T follicular helper cell (primary cell): ENCODE measurements around the gene CLDN7.

Source experiments
- DNase-seq: peaks from one replicate; pipeline ENCODE4 v3.0.0-alpha.2; 2020; ENCODE audit warnings: low read depth
- total RNA-seq, 2 experiments: gene quantifications; one replicate each; lab custom pipeline; 2026; lab: John Stamatoyannopoulos, UW

CLDN7 gene, protein sequence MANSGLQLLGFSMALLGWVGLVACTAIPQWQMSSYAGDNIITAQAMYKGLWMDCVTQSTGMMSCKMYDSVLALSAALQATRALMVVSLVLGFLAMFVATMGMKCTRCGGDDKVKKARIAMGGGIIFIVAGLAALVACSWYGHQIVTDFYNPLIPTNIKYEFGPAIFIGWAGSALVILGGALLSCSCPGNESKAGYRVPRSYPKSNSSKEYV
- 0.26 to 0.30 reads per million in 2 experiments for total RNA-seq

DNA sequence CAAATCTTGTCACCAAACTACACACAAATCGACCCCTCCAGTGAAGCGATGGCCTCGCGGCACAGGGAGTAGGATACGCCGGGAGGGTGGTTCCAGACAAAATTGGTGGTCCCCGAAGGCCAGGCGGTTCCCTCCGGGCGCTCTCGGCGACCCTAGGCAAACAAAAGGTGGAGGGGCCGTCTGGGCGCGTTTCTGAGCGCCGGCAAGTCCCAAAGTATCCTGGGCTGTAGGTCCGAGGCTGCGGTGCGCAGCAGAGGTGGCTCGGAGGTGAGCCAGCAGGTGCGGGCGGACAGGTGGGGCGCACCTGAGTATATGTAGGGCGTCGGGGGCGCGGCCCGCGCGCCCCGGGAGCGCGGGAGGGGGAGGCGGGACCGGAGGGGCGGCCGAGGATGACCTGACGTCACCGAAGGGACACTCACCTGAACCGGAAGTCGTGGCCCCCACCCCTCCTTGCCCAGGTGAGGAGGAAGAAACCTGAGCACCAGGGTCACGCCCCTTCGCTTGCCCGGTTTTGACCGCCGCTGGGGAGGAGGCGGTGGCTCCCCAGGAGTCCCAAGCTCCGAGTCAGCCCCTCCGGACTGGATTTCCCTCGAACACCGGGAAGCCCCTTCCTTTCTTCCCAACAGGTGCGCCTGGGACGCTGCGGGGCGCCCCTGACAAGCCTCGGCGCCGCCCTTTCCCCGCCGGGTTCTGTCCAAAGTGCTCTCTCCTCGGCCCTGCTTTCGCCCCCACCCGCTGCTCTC is at the start of gene CLDN7:
TSS of gene CLDN7 (minus strand) at position 287 of the 743 bp plus-strand sequence. CDS start 435 bp downstream, outside the sequence.
- DNase-seq: no peak

DNA sequence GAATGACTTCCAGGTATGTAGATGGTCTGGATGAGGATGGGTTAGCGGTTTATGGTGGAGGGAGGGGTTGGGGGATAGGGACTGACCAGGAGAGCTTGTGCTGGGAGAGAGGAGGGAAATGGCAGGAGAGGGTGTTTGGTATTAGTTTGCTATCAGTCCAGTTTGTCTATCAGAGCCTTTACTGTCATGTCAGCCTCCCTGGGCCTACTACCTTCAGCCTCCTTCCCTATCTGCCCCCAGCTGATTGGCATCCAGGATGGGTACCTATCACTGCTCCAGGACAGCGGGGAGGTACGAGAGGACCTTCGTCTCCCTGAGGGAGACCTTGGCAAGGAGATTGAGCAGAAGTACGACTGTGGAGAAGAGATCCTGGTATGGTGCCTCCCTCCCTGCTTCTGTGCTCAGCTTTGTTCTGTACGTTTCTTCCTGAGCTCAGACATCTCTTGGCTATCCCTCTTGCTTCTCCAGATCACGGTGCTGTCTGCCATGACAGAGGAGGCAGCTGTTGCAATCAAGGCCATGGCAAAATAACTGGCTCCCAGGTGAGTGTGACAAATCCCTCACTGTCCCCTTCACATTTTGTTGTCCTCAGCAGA is 48.9 kb upstream of the CLDN7 start:
- DNase-seq: no peak

DNA sequence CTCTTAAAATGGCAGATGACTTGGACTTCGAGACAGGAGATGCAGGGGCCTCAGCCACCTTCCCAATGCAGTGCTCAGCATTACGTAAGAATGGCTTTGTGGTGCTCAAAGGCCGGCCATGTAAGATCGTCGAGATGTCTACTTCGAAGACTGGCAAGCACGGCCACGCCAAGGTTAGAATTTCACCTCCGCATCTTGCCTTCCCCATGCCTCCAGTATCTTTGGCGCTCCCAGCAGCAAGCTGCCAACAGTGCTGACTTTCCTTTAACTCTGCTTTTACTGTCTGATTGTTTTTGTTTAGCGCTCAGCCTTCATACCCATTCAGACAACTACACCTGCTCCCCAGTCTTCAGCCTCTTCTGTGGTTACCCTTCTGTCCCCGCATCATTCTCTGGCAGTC is 47.4 kb upstream of the CLDN7 start:
- no peak for DNase-seq

DNA sequence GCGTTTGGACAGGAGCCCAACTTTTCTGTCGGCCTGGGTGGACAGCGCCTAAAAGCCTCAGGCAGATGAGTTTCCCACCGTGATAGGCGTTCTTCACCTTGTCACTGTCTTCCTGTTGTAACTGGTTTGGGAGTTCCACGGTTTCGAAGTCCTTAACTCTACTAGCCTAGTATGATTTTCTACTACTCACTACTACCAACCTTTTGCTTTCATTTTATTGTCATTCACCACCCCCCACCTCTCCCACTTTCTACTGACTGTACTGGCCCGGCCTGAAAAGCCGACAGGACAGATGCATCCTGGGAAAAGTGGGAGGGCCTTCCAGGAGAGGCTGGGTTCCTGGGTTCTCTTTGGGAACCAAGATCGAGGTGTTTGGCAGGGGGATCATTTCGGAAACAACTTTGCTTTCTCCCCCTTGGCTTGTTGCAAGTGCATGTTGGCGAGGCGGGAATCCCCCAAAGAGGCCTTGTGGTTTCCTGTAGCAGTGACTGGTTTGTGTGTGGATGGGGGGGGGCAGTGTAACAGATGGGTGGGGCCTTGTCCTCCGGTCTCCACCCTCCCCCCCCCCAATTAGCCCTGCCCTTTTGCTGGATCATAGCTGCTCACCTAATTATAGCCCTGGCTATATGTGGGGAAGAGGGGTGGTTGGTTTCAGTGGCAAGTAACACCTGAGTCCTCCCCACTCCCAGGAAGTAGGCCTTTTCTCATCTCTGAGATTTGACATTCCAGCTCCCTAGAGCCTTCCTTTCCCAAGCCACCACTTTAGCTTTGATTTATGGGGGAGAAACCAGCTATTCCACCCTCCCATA is 46.6 kb upstream of the CLDN7 start:
- peak; percentile 85 for DNase-seq

DNA sequence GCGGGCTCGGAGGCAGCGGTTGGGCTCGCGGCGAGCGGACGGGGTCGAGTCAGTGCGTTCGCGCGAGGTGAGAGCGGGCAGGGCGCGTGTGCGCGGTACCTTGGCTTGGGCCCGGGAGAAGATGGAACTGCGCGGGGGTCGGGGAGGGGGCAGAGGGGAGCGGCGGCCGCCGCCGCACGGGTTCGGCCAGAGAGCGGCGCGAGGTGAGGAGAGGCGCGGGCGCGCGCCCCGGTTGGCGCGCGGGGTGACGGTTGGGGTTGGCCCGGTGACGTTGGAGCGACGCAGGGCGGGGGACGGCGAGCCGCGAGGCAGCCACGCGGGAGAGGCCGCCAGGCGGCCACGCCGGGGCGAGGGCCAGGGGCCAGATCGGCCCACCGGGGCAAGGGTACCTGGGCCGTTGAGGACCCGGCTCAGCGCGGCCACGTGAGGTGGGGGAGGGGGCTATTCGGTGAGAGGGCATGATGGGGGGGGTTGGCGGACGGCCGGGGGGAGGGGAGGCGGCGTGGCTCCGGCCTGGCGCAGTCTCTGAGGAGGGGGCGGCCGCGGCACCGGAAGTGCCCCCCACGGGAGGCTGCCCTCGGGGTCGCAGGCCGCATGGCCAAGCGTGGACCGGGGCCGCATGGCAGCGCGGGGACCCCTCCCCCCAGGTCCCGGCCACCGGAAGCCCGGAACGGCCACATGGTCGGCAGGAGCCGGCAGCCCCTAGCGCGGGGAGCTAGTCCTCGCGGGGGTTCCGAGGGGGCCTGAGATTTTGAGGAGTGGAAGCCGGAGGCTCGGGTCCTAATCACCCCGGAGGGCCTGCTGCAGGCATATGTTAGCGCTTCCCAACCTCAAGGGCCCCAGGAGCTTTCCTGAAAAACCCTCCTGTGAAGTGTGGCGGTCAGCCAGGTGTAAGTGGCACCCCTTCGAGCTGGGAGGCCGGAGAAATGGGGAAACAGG is 45.7 kb upstream of the CLDN7 start:
- DNase-seq: peak; percentile 55

DNA sequence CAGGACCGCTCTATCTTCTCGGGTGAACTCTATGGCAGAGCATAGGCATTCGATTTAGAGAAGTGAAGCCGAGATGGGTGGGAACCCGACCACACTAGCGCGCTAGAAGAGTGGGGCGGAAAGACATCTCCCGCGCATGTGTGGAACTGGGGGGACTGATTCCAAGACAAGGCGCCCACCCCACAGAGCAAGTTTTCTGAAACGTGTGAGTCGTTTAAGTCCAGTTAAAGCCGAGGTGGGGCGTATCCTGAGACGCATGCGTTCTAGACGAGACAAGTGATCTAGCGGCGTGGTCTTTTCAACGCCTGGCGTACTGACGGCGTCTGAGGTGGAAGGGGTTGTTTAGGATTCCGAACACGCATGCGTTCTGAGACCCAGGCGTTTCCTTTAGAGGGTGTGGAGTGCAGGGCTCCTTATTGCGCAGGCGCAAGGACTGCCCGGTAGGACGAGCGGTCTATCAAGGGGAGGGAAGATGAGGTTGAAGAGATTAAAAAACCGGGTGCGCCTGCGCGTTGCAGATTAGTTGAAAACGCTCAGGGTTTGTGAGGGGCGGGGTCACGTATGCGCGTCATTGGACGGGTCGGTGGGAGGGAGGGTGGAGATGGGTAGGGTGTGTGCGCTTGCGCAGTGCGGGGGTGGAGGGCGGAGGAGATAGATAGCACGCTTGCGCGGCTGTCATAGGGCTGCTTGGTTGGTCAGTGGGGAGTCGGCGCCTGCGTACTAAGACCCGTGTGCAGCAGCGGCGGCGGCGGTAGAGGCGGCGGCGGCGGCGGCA is 44.8 kb upstream of the CLDN7 start, which contains the start of gene EIF5A:
TSS of gene EIF5A (plus strand) at position 718 of the 775 bp plus-strand sequence. CDS start 2,008 bp downstream, outside the sequence.
- DNase-seq: peak; percentile 100

DNA sequence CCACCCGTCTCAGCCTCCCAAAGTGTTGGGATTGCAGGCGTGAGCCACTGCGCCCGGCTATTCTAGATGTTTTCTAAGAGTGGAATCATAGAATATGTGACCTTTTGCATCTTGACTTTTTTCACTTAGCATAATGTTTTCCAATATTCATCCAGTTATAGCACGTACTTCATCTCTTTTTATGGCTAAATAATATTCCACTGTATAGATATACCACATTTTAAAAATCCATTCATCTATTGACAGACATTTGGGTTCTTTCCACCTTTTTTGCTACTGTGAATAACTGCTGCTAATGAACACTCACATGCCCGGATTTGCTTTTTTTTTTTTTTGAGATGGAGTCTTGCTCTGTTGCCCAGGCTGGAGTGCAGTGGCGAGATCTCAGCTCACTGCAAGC is 41.9 kb upstream of the CLDN7 start:
- no peak for DNase-seq

DNA sequence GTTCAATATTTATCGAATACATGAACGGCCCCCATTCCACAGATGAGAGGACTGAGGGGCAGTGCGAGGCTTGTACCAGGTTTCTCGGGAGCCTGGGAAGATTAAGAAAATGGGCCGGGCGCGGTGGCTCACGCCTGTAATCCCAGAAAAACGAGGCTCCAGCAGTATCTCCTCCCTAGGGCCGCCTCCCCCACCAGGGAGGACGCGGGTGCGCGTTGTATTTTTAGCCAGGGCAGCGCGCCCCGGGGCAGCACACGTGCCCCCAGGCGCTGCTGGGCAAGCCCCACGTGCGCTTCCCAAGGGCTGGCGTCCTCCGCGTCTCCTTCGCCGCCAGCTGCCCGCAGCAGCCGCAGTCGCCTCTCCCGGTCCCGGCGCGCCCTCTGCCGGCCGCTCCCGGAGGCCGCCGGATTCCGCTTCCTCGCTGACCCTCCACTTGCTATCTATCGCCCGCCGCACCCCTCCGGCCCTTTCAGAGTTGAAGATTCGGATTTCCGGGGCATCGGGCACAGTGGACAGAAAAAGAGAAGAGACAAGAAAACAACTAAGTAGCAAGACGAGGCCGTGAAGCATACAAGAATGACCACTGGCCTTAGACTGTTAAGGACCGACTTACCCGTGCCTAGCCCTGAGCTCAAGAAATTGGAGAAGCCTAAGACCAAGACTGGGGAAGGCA is 34.0 kb upstream of the CLDN7 start:
- peak; percentile 48 for DNase-seq

DNA sequence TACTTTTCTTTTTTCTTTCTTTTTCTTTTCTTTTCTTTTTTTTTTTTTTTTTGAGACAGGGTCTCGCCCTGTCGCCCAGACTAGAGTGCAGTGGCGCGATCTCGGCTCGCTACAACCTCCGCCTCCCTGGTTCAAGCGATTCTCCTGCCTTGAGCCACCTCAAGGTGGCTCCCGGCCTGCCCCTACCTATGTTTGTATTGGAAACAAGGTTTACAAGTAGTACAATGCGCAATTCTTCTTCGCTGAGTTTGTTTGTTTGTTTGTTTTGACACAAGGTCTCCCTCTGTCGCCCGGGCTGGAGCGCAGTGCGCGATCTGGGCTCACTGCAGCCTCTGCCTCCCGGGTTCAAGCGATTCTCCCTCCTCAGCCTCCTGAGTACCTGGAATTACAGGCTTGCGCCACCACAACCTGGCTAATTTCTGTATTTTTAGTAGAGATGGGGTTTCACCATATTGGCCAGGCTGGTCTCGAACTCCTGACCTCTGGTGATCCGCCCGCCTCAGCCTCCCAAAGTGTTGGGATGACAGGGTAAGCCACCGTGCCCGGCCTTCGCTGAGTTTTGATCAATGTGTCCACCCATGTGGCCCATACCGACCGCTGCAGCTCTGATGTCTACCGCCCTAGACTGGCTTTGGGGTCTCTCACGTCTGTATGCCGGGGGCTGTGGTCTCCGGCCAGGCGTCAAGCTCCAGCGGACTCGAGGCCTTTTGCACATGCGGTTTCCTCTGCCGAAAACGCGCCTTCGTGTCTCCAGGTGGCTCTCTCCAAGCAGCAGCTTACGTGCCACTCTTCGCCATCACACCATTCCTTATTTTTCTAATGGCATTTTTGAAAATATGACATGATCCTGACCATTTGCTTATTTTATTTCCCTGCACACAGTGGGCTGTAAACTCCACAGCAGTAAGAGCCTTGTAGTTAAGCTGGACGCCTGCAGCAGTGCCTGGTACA is 33.2 kb upstream of the CLDN7 start:
- DNase-seq: no peak

DNA sequence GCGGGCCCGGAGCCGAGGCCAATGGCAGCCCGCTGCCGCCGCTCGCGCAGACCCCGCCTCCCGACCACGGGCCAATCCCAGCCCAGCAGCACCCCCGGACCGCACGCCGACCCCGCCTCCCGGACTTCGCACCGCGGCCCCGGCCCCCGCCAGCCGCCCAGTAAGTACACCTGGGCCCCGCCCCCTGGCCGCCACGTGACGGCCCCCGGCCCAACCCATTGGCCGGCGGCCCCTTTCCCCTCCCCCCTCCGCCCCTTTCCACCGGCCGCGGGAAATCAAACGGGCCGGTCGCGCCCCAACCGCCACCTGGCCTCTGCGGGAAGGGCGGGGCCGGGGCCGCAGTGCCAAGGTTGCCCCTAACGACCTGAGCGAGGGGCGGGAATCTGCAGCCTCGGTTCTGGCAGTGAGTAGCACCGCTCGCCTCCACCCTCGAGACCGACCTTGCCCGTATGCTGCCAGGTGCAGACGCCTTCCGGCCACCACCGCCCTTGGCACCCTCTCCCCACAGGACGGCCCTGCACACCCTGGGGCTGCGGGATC is 32.4 kb upstream of the CLDN7 start, which contains the start of gene YBX2:
TSS of gene YBX2 (minus strand) at position 26 of the 540 bp plus-strand sequence. CDS start 139 bp downstream, outside the sequence.
- peak; percentile 52 for DNase-seq

DNA sequence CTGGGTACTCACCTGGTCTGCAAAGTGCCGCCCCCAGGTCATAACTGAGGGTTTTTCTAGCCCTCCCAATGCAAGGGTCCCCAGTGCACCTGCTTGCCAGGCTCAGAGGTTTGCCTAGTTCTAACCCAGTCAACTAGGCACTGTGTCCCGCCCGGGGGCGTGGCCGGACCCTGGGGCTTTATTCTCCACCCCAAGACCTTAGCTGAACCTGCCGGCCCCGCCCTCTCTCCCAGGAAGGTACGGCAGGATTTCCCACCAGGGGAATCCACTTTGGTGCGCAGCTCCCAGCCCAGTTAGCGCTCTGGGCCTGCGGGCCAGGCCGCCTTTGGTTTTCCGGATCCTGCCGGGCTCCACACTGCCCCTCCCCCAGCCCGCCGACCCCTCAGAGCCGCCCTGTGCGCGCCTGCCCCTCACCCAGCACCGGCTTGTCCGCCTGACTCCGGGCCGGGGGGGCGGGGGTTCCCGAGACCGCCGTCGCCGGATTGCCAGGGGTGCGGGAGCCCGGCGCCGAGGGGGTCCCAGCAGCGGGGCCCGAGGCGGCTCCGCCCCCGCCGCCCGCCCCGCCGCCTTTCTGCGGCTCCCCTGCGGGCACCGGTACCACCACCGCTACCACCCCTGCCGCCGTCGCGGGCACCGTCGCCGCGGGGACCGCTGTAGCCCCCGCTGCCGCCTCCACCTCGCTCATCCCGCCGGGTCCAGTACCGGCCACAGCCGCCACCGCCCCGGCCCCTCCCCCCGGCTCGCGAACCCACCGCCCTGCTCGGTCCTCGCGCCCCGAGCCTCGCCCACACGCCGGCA is 31.7 kb upstream of the CLDN7 start:
- DNase-seq: no peak

DNA sequence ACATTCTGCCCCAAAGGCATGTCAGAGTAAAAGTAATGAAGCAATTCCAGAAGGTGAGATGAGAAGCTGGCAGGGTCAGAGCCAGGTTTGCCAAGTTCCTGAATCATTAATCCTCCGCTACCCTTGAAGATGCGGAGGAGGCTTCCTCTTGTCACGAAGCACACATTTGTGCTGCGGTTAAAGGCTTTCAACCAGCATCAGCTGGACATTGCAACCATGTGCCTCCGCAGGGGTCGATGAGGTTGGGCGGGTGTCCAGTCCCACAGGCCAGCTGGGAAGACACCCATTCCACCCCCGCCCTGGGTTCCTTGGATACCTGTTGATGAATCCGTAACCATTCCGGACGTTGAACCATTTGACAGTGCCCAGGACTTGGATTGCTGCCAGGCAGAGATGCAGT is 30.9 kb upstream of the CLDN7 start:
- DNase-seq: no peak

DNA sequence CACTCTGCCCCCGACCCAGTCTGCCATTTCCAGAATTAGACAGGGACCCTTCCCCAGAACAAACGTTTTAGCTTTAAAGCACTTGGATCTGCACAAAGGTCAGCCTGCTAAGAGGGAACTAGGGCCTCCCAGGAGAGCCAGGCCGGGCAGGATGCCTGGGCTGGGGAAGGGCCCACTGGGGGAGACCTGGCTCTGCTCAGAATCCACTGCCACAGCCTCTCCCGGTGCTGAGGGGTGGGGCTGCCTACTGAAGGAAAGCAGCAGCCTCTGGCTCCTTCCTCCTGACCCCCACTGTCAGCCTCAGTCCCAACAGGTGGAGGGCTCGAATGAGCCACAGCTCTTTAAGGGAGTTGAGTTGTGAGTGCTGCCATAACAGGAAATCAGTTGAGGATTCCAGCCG is 30.5 kb upstream of the CLDN7 start:
- DNase-seq: no peak

DNA sequence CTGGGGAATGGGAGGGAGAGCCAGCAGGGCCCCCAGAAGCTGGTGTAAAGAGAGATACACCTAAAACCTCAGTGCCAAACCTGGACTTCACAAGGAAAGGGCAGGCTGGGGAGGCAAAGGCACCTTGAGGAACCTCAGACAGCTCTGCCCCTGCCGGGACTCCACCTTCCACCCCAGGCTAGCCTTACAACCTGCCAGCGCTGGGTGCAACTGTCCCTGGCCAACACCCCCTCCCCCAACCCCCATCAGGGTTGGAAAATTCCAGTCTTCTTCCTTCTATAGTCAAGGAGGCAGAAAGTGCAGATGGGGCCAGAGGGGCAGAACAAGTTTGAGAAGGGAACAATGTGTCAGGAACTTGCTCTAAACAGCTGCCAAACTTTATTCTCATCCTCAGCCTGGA is 29.9 kb upstream of the CLDN7 start:
- DNase-seq: no peak

DNA sequence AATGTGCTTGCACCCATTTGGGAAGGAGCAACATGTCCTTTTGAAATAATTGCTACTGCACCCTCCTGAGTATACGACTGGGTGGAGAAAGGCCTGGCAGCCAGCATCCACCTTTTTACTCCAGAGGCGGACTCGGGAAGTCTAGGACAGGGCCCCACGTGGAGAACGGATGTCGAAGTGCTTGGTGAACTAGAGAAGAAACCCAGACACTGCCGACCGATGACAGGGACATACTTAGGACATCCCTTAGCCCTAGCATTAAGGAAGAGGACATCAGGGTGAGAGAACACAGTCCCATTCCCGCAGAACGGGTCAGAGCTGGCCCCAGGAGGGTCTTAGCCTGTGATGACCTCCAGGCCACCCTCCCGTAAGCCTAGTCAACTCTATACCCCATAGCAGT is 28.4 kb upstream of the CLDN7 start:
- no peak for DNase-seq

DNA sequence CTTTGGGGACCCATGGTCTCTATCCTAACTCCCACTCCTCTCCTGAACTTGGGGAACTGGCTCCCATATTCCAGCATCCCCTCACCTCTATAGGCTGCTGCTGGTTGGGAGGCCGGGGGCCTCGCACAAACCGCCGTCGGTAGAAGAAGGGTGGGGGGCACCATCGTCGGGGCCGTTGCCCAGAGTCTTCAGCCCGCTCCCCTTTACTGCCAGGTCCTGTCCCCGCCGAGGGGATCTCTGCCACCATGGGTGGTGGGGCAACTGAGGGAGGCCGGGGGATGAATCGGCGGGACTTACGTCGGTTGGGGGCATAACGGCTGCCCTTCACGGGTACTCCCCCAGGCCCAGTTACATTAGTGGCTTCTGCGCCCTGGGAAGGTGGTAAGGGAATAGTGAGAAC is 27.9 kb upstream of the CLDN7 start:
- no peak for DNase-seq
